Globus pallidus (tissue), 1 donor: ENCODE measurements around the gene GTF2A1L.
"Not testable (repeated sequence)": the region's sequence is repeated elsewhere in the genome, so short reads cannot be mapped to it uniquely, and the experiment has no call there.

Experiments used
- DNase-seq: peaks from one replicate; pipeline ENCODE4 v3.0.0-alpha.2; 2015; ENCODE audit warnings: low spot score

Gene GTF2A1L, protein sequence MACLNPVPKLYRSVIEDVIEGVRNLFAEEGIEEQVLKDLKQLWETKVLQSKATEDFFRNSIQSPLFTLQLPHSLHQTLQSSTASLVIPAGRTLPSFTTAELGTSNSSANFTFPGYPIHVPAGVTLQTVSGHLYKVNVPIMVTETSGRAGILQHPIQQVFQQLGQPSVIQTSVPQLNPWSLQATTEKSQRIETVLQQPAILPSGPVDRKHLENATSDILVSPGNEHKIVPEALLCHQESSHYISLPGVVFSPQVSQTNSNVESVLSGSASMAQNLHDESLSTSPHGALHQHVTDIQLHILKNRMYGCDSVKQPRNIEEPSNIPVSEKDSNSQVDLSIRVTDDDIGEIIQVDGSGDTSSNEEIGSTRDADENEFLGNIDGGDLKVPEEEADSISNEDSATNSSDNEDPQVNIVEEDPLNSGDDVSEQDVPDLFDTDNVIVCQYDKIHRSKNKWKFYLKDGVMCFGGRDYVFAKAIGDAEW

DNA sequence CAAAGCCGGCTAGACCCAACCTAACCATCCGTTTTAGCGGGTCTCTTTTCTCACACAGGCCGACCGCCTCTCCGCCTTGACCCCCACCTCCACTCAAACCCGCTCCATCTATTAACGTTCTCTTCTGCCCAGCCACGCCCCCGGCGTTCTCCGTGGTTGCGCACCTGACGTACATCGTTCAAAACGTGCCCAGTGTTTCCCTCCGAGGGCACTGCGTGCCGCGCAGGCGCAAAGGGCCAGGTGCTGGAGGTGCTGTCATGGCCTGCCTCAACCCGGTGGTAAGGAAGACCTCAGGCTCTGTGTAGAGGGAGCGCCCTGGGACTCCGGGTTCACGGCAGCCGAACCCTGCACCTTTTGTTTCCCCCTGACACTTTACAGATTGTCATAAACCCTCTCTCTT is at the start of gene GTF2A1L:
GTF2A1L (plus strand) TSS at position 239 of the 400 bp plus-strand sequence; CDS start at position 258, 19 bp downstream.
- no peak for DNase-seq

DNA sequence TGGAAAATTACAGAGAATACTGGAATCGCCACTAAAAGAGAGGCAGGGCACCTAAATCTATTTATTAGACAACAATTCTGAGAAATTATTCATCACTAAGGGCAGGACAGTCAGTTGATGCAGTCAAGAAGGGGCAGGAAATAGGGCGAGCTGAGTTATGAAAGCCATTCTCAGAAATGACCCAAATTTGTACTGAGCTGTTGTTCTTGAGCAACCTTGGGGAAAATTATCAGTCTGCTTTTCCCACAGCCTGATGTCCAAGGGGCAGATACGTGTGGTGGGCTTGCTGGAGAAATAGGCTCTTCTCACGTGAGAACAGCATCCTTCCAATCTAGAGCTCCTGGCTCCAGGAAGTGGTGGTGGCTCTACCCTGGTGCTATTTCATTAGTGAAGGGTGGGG is 49.1 kb upstream of the GTF2A1L start:
- DNase-seq = no peak

DNA sequence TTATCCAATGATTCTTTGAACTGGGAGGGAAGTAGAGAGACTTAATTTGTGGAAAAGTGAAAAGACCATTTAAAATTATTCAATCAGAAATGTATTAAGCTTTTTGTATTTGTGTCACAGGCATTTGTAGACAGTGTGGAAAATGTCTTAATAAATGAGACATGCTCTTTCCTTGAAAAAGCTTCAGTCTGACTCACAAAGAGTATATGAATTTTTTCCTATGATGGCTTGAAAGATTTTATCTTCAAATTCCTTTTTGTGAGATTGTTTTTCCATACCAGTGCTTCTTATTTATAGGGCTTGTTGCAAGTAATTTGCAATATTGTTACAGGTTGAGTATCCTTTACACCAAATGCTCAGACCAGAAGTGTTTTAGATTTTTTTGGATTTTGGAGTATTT is 48.2 kb upstream of the GTF2A1L start:
- no peak for DNase-seq

DNA sequence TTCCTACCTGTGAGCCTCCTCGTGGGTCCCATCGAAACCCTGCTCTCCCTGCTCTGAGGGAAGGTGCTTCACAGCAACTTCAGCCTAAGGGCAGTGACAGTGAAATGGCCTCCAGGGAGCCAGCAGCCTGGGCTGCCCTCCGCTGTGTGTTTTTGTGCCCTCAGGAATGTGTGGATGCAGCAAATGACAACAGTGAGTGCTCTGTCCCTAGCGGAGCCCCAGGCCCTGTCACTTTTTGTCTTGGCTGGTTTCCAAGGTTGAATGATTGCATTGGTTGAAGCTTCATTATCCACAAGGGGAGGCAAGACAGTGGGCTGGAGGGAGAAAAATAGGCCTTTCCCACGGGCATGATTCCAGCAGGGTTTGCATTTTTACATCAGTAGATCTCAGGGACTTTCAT is 44.8 kb upstream of the GTF2A1L start:
- DNase-seq = no peak

DNA sequence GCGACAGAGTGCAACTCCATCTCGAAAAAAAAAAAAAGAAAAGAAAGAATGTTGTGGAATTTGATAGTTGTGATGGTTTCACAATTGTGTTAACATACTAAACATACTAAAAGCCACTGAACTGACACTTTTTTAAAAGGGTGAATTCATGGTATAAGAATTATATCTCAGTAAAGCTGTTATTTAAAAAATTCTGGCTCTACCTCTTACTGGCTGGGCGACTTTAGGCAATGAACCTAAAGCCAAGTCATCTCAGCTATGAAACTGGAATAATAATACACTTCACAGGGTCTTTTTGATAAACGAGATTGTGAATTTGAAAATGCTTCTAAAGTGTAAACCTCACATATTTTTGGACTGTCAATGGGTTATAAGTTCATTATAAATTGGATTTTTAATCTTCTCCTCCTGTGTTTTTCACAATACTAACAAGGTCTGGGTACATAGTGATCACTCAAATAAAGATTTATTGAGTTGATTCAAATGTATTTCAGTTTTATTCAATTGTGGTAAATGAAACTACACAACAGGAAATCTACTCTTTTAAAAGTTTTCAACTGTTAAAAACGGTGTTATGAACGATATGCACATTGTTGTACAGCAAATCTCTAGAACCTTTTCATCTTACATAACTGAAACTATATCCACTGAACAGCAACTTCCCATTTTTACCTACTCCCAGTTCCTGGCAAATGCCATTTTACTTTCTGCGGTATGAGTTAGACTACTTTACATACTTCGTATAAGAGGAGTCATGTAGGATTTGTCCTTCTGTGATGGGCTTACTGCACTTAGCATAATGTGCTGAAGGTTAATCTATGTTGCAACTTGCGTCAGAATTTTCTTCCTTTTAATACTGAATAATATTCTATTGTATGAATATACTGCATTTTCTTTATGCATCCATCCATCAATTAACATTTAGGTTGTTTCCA is 43.0 kb upstream of the GTF2A1L start:
- no peak for DNase-seq

DNA sequence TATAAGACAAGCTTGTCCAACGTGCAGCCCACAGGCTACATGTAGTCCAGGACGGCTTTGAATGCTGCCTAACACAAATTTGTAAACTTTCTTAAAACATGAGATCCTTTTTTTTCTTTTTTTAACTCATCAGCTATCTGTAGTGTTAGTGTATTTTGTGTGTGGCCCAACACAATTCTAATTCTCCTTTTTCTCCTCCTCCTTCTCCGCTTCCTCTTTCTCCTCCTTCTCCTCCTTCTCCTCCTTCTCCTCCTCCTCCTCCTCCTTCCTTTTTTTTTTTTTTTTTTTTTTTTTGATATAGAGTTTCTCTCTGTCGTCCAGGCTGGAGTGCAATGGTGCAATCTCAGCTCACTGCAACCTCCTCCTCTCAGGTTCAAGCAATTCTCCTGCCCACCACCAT is 39.3 kb upstream of the GTF2A1L start:
- no peak for DNase-seq

DNA sequence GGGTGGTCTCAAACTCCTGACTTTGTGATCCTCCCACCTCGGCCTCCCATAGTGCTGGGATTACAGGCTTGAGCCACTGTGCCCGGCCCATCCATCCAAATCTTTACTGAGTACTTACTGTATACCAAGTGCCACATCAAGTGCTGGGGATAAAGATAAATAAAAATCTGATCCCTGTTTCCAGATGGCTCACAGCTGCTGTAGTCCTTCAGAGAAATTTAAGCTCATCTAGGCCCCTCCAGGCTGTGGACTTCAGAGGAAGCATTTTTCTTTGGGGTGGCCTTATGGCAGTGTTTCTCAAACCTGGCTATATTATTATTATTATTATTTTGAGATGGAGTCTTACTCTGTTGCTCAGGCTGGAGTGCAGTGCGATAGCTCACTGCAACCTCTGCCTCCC is 33.7 kb upstream of the GTF2A1L start:
- no peak for DNase-seq

DNA sequence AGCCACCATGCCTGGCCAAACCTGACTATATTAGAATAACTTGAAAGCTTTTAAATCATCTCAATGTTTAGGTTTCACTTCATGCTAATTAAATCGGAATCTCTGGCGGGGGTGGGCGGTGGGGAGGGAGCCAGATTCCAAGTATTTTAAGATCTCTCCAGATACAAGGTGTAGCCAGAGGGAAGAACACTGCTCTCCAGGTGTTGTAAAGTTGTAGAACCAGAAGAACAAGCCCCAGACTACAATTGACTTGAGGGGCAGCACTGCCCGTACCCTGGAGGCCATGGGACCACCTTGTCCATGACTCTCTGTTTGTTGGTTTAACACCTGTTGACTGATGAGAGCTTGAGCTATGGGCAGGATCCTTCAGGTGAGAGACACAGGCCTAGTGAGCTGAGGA is 33.1 kb upstream of the GTF2A1L start:
- DNase-seq = no peak

DNA sequence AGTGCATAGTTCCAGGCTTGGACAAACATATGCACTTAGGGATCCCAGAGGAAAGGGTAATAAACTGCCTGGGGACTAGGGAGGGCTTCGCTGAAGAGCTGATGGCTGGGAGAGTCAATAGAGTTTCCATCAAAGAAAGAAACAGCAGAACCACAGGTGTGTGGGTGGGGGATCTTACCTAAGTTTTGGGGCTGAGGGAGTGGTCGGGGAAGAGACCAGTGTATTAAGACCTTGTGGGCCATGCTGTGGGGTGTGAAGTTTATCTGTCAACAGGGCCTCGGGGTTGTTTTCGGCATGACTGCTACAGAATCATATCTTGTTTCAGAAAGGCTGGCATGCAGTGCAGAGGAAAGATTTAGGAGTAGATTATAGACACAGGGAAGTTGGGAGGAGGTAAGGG is 31.2 kb upstream of the GTF2A1L start:
- DNase-seq = no peak

DNA sequence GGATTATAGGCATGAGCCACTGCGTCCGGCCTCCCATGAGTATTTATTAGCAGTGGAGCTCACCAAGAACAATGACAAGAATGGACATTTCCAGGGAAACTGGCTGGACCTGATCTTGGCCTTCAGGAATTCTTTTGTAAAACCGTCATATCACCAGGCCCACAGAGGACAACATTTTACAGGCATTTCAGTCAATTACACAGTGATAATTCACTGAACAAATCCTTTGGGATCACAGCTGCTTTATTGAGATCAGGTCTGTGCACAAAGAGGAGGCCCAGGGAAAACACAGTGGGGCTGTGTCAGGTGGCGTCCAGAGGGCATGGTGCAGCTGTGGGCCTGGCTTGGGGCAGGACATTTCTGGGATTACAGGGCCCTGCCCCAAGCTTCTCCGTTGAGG is 30.1 kb upstream of the GTF2A1L start:
- no peak for DNase-seq

DNA sequence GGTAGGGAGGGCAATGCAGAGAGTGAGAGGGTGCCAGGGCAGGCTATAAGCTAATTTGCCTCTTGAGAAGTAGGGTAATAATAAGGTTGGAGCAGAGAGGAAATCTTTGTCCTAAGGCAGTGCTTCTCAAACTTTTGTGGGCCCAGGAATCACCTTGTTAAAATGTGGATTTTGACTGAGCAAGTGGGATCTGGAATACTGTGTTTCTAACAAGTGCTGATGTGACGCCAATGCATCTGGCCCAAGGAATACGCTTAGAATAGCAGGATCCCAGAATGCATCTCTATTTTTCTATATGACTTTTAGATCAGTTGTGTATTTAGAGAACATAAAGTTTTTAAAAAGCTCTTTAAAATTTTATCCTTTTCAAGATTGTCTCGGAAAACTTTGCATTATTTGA is 29.7 kb upstream of the GTF2A1L start:
- DNase-seq = no peak

DNA sequence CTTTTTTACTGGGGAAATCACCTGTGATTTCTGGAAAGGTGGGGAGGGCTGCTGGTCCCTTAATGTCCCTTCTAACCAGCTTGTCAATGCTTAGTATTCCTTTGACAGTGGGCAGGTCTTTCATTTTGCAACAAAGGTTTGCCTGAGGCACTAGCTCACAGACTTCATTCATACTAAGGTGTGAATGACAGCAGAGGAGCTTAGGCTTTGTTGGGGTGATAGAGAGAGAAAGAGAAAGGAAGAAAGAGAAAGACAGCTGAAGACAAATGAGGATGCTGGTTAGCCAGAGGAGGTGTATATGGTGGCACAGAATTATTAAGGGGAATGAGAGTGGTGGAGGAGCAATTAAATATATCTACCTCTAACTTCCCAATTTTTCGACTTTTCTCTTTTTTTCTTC is 28.9 kb upstream of the GTF2A1L start:
- DNase-seq = no peak

DNA sequence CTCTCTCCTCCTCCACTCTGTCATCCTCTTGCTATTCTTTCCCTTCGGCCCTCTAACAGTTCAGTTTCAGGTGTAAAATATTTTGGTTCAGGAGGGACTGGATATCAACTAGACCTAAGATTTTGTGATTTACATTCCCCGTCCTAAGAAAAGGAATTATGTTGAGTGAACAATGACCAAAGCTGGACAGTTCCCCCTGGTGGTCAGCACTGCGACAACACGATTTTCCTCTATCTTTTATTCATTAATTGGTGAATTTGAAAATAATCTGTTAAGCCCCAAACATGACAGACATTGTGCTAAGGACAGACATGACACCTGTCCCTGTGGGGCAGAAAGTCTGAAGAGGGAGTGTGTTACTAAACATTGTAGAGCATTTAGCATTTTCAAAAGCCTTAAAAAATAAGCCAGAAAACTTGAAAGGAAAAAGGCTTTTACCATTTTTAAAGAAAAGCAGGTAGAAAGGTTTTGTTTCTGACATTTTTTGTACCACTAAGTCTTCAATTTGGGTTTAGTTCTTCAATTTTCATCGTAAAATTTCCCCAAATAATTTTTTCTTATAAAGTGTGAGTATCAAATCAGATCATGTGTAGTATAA is 28.4 kb upstream of the GTF2A1L start:
- DNase-seq = peak; percentile 61

DNA sequence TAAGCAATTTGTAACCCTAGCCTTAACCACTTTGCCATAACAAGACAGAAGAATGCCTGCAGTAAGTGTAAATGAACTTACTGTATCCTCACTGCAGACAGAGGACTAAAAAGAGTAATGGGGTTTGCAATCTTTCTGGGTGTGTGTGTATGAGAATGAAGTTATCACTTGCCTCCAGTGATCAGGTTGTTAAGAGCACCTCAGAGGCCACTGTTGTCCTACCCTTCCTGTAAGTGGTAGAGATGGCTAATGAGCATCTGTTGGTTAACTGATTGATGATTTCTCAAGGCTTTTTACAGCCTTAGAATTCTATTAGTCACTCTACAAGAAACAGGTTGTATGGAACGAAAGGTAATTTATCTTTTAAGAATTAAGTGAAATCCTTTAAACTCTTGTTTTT is 27.6 kb upstream of the GTF2A1L start:
- DNase-seq = no peak

DNA sequence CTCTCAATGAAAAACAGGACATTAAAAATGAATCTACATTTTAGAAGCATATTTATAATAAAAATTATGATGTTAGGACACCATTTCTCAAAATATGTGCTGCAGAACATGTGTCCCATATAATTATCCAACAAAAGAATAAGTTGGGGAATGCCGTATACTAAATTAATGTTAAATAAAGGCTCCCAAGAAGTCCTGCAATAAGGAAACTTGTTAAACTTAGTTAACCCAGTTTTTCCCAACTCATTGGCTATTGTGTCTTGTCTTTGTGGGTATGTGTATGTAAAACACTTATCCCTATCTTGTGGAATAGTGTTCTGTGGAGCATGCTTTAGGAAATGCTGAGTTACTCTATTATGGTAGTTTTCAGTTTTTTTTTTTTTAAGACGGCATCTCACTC is 25.6 kb upstream of the GTF2A1L start:
- no peak for DNase-seq

DNA sequence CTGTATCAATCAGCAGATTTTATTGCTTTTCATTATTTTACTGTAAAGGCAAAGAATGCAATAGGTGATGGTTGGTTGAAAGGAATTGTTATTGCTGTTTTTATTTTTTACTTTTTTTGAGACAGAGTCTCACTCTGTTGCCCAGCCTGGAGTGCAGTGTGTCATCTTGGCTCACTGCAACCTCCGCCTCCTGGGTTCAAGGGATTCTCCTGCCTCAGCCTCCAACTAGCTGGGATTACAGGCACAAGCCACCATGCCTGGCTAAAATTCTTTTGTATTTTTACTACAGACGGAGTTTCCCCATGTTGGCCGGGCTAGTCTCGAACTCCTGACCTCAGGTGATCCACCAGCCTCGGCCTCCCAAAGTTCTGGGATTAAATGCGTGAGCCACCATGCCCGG is 20.9 kb upstream of the GTF2A1L start:
- DNase-seq = not testable (repeated sequence)

DNA sequence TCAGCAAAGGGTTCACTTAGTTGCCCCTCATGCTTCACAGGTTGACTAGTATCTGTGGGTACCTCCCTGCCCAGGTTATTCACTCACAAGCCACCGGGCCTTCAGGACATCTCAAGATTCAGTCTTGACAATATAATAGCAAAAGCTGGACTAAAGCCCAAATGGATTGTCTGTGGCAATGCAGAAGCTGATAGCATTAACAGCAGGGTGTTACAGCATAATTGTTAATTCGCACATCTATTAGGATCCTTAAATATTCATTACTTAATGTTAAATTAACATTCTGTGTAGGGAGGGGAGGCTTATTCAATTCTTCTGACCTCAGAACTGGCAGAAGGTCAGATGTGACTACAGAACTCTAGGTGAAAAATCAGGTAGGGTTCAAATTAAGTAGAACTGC is 20.2 kb upstream of the GTF2A1L start:
- no peak for DNase-seq

DNA sequence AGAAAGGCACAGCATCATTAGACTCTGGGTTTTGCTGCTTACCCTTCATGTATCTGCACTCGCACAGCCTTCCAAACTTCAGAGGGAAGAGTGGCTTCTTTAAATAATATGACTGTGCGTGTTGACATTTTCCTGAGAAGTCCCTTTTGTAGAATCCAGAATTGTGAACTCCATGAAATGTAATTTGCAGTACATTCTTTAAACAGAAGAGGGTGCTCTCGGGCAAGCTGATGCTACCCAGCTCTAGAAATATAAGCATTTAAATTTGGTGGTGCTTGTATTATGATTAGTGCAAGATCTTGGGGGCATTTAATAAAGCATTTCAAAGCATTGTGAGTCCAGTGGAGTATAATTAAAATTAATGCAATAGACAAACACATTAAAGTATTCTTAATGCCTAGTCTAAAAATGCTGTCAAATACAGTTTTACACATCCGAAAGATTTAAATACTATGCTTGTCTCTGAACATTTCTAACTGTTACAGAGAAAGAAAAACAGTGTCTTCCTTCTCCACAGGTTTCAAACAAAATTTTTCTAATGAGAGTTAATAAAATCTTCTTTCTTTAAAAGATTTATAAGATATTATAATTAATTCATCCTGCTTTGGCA is 17.3 kb upstream of the GTF2A1L start:
- peak; percentile 61 for DNase-seq

DNA sequence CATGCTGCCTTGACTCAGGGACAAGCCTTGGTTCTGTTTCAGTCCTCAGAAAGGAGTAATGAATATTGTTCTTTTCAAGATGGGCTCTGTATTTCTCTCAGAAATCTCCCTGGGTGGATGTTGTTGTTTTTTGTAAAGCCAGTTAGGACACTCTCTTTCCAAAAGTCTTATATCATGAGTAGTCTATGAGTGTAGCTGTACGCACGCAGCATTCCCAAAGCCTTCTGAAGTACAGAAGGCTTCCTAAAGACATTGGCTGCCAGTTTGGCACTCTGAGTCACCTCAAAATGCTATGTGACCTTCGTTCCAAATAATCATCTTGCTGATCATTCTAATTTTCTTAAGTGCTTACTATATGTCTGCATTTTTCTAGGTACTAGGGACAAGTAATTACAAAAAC is 16.7 kb upstream of the GTF2A1L start:
- DNase-seq = no peak

DNA sequence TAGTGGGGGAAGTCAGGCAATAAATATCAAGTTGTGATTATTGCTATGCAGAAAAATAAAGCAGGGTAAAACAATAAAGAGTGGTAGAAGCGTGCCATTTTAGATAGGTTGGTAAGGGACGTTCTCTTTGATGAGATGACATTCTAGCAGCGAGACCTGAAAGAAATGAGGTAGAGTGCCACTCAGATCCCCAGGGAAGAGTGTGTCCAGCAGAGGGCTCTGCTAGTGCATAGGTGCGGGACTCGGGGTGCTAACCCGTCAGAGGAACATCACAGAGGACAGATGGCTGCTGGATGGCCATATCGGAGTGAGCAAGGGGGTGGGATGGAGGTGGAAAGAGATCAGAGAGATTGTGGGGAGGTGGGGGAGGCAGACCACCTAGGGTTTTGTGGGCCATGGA is 16.3 kb upstream of the GTF2A1L start:
- DNase-seq = peak; percentile 51

DNA sequence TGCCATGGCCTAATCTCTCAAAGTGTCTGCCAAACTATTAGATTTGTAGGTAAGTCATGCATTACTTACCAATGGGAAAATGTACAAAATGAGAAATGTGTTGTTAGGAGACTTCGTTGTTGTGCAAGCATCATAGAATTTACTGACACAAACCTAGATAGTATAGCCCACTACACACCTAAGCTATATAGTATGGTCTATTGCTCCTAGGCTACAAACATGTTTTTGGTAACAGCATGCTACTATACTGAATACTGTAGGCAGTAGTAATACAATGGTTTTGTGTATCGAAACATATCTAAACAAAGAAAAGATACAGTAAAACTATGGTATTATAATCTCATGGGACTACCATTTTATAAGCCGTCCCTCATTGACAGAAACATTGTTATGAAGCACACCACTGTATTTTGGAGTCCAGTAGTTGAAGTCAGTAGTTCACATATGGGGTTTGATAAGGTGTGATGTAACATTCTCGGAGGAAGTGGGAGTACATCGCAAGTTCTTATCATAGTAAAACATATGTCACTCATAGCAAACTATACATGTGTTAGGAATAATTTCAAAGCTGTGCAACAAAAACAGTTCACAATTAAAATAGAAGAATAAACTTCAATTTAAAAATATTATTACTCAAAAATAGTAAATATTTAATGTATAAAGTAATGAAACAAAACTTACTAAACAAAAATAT is 12.0 kb upstream of the GTF2A1L start:
- DNase-seq = no peak
